Panc1 (cell line): ENCODE measurements around the gene PNRC2.

ENCODE experiments used
- POLR2AphosphoS5 ChIP-seq: IDR thresholded peaks from 2 replicates; pipeline ENCODE4 v1.6.1; 2012; ENCODE audit warnings: mild to moderate bottlenecking, low read depth, low read length, moderate library complexity
- TCF7L2 ChIP-seq: IDR thresholded peaks from 2 replicates; pipeline ENCODE4 v1.6.1; 2011; ENCODE audit warnings: mild to moderate bottlenecking, low read depth, low read length, inconsistent platforms
- TF ChIP-seq, protein P1 (sequence below): fragments of 450-650 bp; IDR thresholded peaks from 2 replicates; pipeline ENCODE4 v1.5.1; 2017; ENCODE audit warnings: mild to moderate bottlenecking
- TF ChIP-seq, protein P2 (sequence below), 2 experiments: IDR thresholded peaks; 2 replicates each; pipeline ENCODE4 v1.6.1; 2011 to 2012; ENCODE audit warnings: low read depth in 2 of 2, control low read depth in 1 of 2, low read length in 1 of 2, mild to moderate bottlenecking in 1 of 2, moderate library complexity in 1 of 2; ENCODE audit not compliant: insufficient read depth in 1 of 2

DNA sequence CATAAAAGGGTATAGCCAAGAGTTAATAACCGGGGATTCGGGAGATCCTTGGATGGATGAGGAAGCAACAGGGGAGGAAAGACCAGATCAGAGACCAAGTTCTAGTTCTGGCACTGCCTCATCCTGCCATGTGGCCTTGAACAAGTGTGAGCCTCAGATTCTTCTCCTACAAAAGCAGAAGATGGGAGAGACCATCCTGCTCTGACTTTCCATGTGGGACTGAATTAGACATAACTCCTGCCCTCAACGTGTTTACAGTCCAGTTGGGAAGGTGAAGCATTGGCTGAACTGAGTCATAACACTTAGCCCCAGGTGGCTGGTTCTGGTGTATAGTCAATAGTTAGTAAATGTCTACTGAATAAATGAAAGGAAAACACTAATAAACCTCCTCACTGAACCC is 34.3 kb upstream of the PNRC2 start:
- TF ChIP-seq, protein P1, sequence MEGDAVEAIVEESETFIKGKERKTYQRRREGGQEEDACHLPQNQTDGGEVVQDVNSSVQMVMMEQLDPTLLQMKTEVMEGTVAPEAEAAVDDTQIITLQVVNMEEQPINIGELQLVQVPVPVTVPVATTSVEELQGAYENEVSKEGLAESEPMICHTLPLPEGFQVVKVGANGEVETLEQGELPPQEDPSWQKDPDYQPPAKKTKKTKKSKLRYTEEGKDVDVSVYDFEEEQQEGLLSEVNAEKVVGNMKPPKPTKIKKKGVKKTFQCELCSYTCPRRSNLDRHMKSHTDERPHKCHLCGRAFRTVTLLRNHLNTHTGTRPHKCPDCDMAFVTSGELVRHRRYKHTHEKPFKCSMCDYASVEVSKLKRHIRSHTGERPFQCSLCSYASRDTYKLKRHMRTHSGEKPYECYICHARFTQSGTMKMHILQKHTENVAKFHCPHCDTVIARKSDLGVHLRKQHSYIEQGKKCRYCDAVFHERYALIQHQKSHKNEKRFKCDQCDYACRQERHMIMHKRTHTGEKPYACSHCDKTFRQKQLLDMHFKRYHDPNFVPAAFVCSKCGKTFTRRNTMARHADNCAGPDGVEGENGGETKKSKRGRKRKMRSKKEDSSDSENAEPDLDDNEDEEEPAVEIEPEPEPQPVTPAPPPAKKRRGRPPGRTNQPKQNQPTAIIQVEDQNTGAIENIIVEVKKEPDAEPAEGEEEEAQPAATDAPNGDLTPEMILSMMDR = no peak
- no peak for TF ChIP-seq POLR2AphosphoS5
- TF ChIP-seq, protein P2, sequence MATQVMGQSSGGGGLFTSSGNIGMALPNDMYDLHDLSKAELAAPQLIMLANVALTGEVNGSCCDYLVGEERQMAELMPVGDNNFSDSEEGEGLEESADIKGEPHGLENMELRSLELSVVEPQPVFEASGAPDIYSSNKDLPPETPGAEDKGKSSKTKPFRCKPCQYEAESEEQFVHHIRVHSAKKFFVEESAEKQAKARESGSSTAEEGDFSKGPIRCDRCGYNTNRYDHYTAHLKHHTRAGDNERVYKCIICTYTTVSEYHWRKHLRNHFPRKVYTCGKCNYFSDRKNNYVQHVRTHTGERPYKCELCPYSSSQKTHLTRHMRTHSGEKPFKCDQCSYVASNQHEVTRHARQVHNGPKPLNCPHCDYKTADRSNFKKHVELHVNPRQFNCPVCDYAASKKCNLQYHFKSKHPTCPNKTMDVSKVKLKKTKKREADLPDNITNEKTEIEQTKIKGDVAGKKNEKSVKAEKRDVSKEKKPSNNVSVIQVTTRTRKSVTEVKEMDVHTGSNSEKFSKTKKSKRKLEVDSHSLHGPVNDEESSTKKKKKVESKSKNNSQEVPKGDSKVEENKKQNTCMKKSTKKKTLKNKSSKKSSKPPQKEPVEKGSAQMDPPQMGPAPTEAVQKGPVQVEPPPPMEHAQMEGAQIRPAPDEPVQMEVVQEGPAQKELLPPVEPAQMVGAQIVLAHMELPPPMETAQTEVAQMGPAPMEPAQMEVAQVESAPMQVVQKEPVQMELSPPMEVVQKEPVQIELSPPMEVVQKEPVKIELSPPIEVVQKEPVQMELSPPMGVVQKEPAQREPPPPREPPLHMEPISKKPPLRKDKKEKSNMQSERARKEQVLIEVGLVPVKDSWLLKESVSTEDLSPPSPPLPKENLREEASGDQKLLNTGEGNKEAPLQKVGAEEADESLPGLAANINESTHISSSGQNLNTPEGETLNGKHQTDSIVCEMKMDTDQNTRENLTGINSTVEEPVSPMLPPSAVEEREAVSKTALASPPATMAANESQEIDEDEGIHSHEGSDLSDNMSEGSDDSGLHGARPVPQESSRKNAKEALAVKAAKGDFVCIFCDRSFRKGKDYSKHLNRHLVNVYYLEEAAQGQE (IDR thresholded peaks at IDR 0.05; ENCODE audit: insufficient read depth in 1 of 2, low read depth in 2 of 2, low read length in 1 of 2) = no peak
- TF ChIP-seq TCF7L2 = no peak
